Anterior cingulate cortex (tissue), 58 donors: Measurements from ENCODE around the gene SPATS1.
"Not testable (repeated sequence)": the region's sequence is repeated elsewhere in the genome, so short reads cannot be mapped to it uniquely, and the experiment has no call there.

Source experiments
- DNase-seq, 58 donors: peaks; one replicate each; lab custom pipeline; 2025; lab: John Stamatoyannopoulos, UW

Gene SPATS1

GRCh38 chr6:44310241-44310640, 32.2 kb upstream of the SPATS1 start:
- DNase-seq, result no peak

GRCh38 chr6:44311304-44311703, 31.1 kb upstream of the SPATS1 start:
- DNase-seq, result no peak

- no peak for DNase-seq
Observed at GRCh38 chr6:44311767-44312166, 30.7 kb upstream of the SPATS1 start.

- peak in 56 of 58 donors; percentile 24 to 89 (median 71) for DNase-seq
Observed at GRCh38 chr6:44312901-44313788, 29.3 kb upstream of the SPATS1 start, which contains the start of gene AARS2. Gene AARS2, minus strand, starts transcription at chr6:44313347. Its CDS starts 24 bp downstream, at chr6:44313323.

- DNase-seq, result not testable (repeated sequence)
Observed at GRCh38 chr6:44314657-44315056, 27.8 kb upstream of the SPATS1 start.

- DNase-seq, result peak in 1 of 58 donors; percentile 4
Observed at GRCh38 chr6:44315516-44315915, 26.9 kb upstream of the SPATS1 start.

- DNase-seq, result no peak
Observed at GRCh38 chr6:44315951-44316350, 26.5 kb upstream of the SPATS1 start.

GRCh38 chr6:44316481-44316880, 26.0 kb upstream of the SPATS1 start:
- DNase-seq, result no peak

- DNase-seq, result not testable (repeated sequence)
Observed at GRCh38 chr6:44317136-44317631, 25.3 kb upstream of the SPATS1 start.

GRCh38 chr6:44321210-44321609, 21.2 kb upstream of the SPATS1 start:
- no peak for DNase-seq

GRCh38 chr6:44327096-44327495, 15.4 kb upstream of the SPATS1 start:
- peak in 2 of 58 donors; percentile 8 to 13 for DNase-seq

GRCh38 chr6:44327760-44328159, 14.7 kb upstream of the SPATS1 start:
- DNase-seq, result no peak

GRCh38 chr6:44328203-44328602, 14.2 kb upstream of the SPATS1 start:
- not testable (repeated sequence) for DNase-seq

- DNase-seq, result no peak
Observed at GRCh38 chr6:44329858-44330257, 12.6 kb upstream of the SPATS1 start.

- DNase-seq, result no peak
Observed at GRCh38 chr6:44332585-44332984, 9.9 kb upstream of the SPATS1 start.

GRCh38 chr6:44333273-44333919, 9.1 kb upstream of the SPATS1 start:
- DNase-seq, result peak in 1 of 58 donors; percentile 21

- DNase-seq, result no peak
Observed at GRCh38 chr6:44333942-44334341, 8.5 kb upstream of the SPATS1 start.

- no peak for DNase-seq
Observed at GRCh38 chr6:44335631-44336030, 6.8 kb upstream of the SPATS1 start.

- peak in 48 of 58 donors; percentile 8 to 80 (median 29) for DNase-seq
Observed at GRCh38 chr6:44338228-44339122, 4.0 kb upstream of the SPATS1 start.

GRCh38 chr6:44339301-44339700, 3.1 kb upstream of the SPATS1 start:
- no peak for DNase-seq
